Middle frontal gyrus (tissue), 1 donor: ENCODE data around the gene GALNS.

ENCODE experiments used
- DNase-seq: peaks from one replicate; pipeline ENCODE4 v3.0.0-alpha.2; 2015; ENCODE audit warnings: low spot score; ENCODE audit errors: extremely low spot score

GALNS gene

GRCh38 chr16:88857728-88858339 lies 1.1 kb upstream of the GALNS start:
- peak; percentile 65 for DNase-seq

GRCh38 chr16:88856122-88856827 lies 472 bp downstream of the GALNS start:
- DNase-seq: no peak

DNA sequence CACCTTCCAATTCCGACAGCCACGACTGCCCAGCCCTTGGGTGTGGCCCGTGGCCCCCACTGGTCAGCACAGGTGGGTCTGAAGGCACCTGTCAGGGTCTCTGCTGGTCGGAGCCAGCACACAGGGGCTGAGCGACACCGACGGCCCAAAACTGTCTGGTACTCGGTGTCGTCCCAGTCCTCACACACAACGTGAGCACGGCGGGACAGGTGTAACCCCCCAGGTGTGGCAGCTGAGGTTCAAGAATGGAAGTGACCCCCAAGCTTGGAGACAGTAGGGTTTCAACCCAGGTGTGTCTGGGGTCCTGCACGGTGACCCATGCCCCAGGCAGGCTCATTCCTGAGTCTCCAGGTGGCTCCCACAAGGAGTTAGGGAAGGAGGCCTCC lies 1.0 kb downstream of the GALNS start:
- DNase-seq: no peak

DNA sequence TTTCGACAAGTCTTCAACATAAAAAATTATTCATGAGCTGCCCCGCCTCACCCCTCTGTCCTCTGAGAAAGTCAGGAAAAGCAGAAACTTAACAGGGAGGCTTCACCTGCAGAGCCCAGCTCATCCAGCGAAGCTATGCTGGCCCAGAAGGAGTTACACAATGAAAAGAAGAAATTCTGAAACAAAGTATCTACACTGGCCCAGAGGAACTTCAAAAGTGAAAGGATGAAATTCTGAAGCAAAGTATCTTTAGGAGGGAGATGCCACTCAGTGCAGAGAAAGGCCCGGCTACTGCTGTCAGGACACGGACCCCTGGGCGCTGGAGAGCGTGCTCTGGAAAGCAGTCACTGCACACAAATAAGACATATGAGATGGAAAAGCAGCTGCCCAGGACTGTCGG lies 1.6 kb downstream of the GALNS start:
- DNase-seq: no peak

GRCh38 chr16:88854306-88855111 lies 2.2 kb downstream of the GALNS start:
- DNase-seq: no peak

DNA sequence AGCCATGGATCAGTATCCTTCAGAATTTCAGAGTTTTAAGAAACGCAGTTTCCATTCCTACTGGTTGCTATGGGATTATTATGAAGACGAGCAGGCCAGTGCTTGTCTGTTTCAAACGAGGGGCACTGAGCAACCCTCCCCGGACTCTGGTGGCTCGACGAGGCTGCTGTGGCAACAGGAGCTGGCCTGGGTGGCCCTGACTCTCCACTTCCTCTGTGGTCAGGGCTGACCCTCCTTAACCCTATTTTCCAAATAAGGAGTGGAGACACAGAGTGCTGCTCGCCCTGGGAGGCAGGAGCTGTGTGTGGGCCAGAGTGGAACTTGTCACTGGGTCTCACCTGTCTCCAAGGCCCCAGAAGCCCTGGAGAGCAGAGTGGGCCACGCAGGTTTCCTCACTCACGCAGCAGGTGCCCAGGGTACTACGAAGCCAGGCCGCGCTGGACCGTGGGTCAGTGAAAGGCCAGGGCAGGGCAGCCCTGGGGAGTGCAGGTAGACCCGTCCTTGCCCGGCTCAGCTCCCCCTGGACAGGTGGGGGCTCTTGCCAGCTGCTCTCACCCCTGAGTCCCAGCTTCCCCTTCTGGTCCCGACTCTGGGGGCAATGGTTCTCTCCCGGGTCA lies 3.3 kb downstream of the GALNS start:
- no peak for DNase-seq

DNA sequence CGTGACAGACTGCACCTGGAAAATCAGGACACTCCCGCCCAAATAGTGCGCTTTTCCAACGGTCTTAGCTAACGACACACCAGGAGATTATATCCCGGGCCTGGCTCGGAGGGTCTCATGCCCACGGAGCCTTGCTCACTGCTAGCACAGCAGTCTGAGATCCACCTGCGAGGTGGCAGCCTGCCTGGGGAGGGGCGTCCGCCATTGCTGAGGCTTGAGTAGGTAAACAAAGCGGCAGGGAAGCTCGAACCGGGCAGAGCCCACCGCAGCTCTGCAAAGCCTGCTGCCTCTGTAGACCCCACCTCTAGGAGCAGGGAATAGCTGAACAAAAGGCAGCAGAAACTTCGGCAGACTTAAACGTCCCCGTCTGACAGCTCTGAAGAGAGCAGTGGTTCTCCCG lies 5.1 kb downstream of the GALNS start:
- DNase-seq: no peak

- no peak for DNase-seq
These were observed 6.1 kb downstream of the GALNS start for GRCh38 chr16:88850531-88851199.

DNA sequence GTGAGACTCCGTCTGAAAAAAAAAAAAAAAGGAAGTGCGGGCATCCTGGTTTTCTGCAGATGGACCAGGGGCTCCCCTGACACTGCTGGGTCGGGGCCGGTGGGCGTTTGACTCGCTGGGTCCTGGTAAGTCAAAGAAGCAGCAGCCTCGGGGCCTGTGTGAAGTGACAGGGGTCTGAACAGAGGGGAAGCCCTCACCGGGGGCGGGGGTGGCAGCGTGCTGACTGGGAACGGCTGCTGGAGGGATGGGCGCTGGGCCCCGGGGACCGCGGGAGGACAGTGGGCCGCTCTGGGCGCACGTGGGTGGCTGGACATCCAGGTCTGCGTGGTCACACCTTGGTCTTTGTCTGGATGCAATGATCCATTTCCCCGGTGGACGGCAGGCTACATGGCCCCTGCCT lies 8.2 kb downstream of the GALNS start:
- no peak for DNase-seq

DNA sequence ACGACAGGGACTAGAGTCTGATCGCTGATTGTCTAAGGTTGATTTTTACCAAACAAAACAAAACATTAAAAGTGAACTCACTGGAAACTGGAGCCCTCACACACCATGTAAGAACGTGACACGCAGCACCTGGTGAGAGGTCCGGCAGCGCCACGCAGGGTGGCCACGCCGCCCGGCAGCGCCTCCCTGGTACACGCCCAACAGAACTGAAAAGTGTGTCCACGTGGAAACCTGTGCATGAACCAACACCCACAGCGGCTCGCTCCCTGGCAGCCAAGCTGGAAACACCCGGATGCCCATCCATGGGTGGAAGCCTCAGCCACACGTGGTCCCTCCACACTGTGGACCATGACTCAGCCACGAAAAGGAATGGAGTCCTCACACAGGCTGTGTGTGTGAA lies 9.1 kb downstream of the GALNS start:
- DNase-seq: no peak

- no peak for DNase-seq
These were observed 10.7 kb downstream of the GALNS start for GRCh38 chr16:88846088-88846487.

GRCh38 chr16:88844419-88845036 lies 12.2 kb downstream of the GALNS start:
- no peak for DNase-seq

GRCh38 chr16:88843256-88843655 lies 13.5 kb downstream of the GALNS start:
- no peak for DNase-seq

DNA sequence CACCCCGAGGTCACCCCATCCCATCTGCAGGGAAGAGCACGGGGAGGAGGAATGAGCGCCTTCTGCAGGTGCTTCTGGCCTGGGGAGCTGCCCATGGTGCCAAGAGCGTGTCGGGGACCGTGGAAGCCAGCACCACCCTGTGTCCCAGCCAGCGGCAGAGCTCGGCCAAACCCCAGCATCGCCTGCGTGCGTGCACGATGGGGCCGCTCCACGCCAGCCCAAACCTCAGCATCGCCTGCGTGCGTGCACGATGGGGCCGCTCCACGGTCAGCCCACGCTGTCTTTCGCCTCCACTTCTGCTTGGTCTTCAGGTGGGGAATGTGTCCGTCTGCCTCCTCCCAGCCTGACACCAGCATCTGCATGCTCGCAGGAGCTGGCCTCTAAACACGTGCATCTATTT lies 13.9 kb downstream of the GALNS start:
- no peak for DNase-seq

DNA sequence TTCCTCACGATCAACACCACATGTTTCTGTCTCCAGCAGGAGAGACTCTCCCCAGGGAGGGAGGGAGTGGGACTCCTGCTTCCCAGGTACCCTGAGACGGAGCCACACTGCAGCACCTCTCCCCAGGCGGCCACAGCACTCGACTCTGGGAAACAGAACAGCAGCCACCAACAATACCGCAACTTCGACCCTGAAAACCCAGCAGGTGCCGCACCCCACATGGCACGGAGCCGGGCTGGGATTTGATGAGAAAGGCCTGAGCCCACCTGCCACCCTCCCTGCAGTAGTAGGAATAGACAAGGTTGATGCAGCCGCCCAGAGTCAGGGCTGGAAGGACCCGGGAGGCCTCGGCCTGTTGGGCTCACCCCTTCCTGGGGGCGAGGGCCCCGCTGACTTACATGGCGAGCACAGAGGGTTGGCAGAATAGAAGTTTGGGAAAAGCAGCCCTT lies 14.4 kb downstream of the GALNS start:
- DNase-seq: no peak

GRCh38 chr16:88841521-88842307 lies 15.0 kb downstream of the GALNS start:
- DNase-seq: no peak

DNA sequence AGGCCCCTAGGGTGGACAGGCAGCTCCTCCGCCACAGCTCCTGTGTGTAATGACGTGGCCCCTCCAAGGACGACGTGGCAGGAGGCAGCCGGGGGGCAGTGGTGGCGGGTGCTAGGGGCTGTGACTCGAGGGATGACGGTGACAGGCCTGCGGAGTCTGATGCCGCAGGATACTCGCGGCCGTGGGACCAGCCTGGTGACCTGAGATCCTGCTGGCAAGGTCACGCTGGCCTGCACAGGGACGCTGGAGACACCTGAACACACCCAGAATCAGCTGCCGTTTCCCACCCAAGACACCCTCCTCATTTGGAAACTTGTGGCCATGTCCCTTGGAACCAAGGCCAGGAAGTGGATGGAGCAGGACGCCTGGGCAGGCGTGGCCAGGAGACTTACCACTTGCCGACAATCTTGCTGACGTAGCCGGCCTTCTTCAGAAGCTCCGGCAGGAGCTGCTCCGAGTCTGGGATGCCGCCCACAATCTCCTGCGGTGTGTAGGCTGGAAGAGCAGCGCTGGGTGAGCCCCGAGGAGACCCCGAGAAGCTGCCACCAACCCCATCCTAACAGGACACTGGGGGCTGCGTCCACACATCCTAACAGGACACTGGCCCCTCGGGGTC lies 16.0 kb downstream of the GALNS start:
- DNase-seq: no peak

GRCh38 chr16:88839745-88840599 lies 16.8 kb downstream of the GALNS start:
- DNase-seq: no peak

DNA sequence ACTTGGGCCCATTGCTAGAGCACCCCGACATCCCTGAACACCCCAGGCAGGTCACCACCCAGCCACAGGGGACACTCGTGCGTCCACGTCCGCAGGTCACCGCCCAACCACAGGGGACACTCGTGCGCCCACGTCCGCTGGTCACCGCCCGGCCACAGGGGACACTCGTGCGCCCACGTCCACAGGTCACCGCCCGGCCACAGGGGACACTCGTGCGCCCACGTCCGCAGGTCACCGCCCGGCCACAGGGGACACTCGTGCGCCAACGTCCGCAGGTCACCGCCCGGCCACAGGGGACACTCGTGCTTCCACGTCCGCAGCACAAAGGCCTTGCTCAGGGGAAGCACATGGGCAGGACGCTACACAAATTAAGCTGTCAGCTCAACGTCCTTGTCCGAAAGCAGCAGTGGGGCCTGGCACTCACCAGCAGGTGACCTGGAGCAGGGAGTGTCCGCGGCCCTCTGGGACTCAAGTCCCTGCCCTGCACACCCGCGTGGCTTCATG lies 17.7 kb downstream of the GALNS start:
- no peak for DNase-seq
